Right ventricle myocardium inferior (tissue), 1 donor: ENCODE measurements around the gene PLEKHG7. TPM values are rescaled to one million over a fixed set of nuclear protein-coding genes. Genes with fewer than 3 reads are reported as not detected.
A peak's percentile ranks its signal among the peaks of the same experiment; 100 is the strongest.

Experiments used
- ATAC-seq: fragments of 200-7000 bp; cut with Tn5 transposase; one replicate; pipeline ENCODE4 v1.9.1; 2020; ENCODE audit warnings: mild to moderate bottlenecking, moderate library complexity
- DNase-seq: peaks from one replicate; pipeline ENCODE4 v3.0.0; 2021; ENCODE audit errors: missing footprints
- intact Hi-C: fragments of 100-400 bp; cut with DNase I; formaldehyde crosslinking; loops from one replicate; pipeline ENCODE4 v1.11.0; 2022
- total RNA-seq: library from RNA; stranded (reverse); fragmentation: NEBNext Ultra II Directional; extraction: Animal tissue kit (Norgen Biotek cat#: 25700); gene quantifications from one replicate; pipeline ENCODE4 v1.2.1, GENCODE V29; 2021
- donor health status: DM: no; HTN: yes; CAD: no; lungs with severe emphysema.

The PLEKHG7 gene
- total RNA-seq, 1 donor from 2014 or later: not detected

GRCh38 chr12:92703786-92704185 lies 997 bp downstream of the PLEKHG7 start:
- no peak for DNase-seq
- no peak for ATAC-seq
- intact Hi-C loops: no loop called here

- DNase-seq: no peak
- no peak for ATAC-seq
- intact Hi-C loops: no loop called here
Measured at GRCh38 chr12:92706594-92706993, 3.8 kb downstream of the PLEKHG7 start.

- DNase-seq (no peak), ATAC-seq (no peak)
- intact Hi-C loops: no loop called here
Measured at GRCh38 chr12:92707926-92708325, 5.1 kb downstream of the PLEKHG7 start.

GRCh38 chr12:92715625-92716024 lies 12.8 kb downstream of the PLEKHG7 start:
- intact Hi-C loops: no loop called here
- no peak for ATAC-seq
- DNase-seq: no peak

GRCh38 chr12:92717202-92717601 lies 14.4 kb downstream of the PLEKHG7 start:
- ATAC-seq: no peak
- intact Hi-C loops: no loop called here
- no peak for DNase-seq

GRCh38 chr12:92718483-92718990 lies 15.7 kb downstream of the PLEKHG7 start:
- DNase-seq: no peak
- intact Hi-C loops: no loop called here
- no peak for ATAC-seq

GRCh38 chr12:92719674-92720073 lies 16.9 kb downstream of the PLEKHG7 start:
- DNase-seq (no peak), ATAC-seq (no peak)
- intact Hi-C loops: no loop called here

GRCh38 chr12:92721130-92721529 lies 18.3 kb downstream of the PLEKHG7 start:
- intact Hi-C loops: no loop called here

GRCh38 chr12:92721656-92722055 lies 18.9 kb downstream of the PLEKHG7 start:
- no peak for ATAC-seq
- DNase-seq: no peak
- intact Hi-C loops: no loop called here

More at GRCh38 chr12:92721130-92721529, 18.3 kb downstream of the PLEKHG7 start:
- ATAC-seq (no peak), DNase-seq (no peak)

- intact Hi-C loops: no loop called here
- no peak for ATAC-seq
- no peak for DNase-seq
Measured at GRCh38 chr12:92722897-92723296, 20.1 kb downstream of the PLEKHG7 start.

GRCh38 chr12:92726850-92727249 lies 24.1 kb downstream of the PLEKHG7 start:
- intact Hi-C loops: no loop called here
- DNase-seq (no peak), ATAC-seq (no peak)

GRCh38 chr12:92729773-92730305 lies 27.1 kb downstream of the PLEKHG7 start:
- ATAC-seq (no peak), DNase-seq (no peak)
- intact Hi-C loops: no loop called here

- DNase-seq (no peak), ATAC-seq (no peak)
- intact Hi-C loops: no loop called here
Measured at GRCh38 chr12:92730758-92731157, 28.0 kb downstream of the PLEKHG7 start.

- intact Hi-C loops: no loop called here
- no peak for ATAC-seq
- no peak for DNase-seq
Measured at GRCh38 chr12:92732216-92732615, 29.4 kb downstream of the PLEKHG7 start.

- DNase-seq: no peak
- intact Hi-C loops: no loop called here
- no peak for ATAC-seq
Measured at GRCh38 chr12:92732716-92733115, 29.9 kb downstream of the PLEKHG7 start.

GRCh38 chr12:92733181-92733580 lies 30.4 kb downstream of the PLEKHG7 start:
- no peak for ATAC-seq
- intact Hi-C loops: no loop called here
- no peak for DNase-seq

- DNase-seq (no peak), ATAC-seq (no peak)
- intact Hi-C loops: no loop called here
Measured at GRCh38 chr12:92733661-92734060, 30.9 kb downstream of the PLEKHG7 start.

GRCh38 chr12:92735131-92735721 lies 32.4 kb downstream of the PLEKHG7 start:
- intact Hi-C loops: no loop called here
- ATAC-seq: peak; percentile 70
- no peak for DNase-seq

- intact Hi-C loops: no loop called here
- ATAC-seq: no peak
- no peak for DNase-seq
Measured at GRCh38 chr12:92736605-92737004, 33.8 kb downstream of the PLEKHG7 start.

- no peak for DNase-seq
- ATAC-seq: no peak
- intact Hi-C loops: no loop called here
Measured at GRCh38 chr12:92737855-92738850, 35.4 kb downstream of the PLEKHG7 start.
